HG02623 (cell line): ENCODE results near the gene PRDM13.
"Not testable (repeated sequence)": the region's sequence is repeated elsewhere in the genome, so short reads cannot be mapped to it uniquely, and the experiment has no call there.

Experiments
- ATAC-seq: cut with Tn5 transposase; IDR thresholded peaks from one replicate; pipeline ENCODE4 v1.9.1; 2021; ENCODE audit warnings: moderate library complexity; ENCODE audit not compliant: unreplicated experiment

Gene PRDM13

DNA sequence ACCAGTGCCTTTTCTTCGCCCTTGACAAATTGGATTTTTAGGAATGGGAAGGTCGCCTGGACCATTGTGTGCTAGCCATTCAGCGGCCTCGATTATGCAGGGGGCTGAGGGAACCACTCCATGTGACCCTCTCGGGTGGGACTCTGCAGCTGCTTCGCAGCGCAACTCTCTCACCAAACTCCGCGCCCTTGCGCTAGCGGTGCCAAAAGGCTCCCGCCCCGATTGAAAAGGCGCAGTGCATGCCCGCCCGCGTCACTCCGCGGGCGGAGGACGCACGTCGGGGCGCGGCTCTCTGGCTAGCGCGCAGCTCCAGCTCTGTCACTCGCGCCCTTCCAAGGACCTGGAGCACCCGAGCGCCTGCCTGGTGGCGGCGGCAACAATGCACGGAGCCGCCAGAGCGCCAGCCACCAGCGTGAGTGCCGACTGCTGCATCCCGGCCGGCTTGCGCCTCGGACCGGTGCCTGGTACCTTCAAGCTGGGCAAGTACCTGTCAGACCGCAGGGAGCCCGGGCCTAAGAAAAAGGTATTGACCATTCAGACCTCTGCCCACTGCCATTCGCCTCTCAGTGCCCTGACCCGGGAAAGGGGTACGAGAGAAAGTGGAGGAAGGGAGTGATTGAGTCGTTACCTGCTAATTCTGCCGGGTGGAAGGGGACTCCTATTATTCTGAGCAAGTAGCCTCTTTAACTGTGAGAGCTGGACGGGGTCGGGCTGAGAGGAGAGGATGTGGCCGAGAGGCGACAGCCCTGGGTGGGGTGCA, at the start of gene PRDM13:
PRDM13 (plus strand) TSS at position 178 of the 760 bp plus-strand sequence; CDS start at position 380, 202 bp downstream.
- no peak for ATAC-seq

DNA sequence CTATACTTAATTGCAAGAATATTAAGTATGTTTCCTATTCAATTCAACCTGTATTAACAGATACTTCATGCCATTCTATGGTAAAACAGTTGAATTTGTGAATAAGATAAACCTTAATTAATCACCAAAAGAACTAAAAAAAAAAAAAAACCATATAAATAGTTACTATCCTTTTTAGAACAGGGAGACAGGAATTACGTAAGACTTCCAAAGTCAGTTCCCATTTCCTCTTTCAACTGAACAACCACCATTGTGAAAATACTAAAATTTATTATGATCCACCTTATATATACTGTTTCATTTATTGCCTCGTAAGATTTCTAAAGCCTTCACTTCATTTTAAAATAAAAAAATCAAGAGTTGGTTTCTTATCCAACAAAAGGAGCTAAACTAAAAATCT, 47.6 kb upstream of the PRDM13 start:
- no peak for ATAC-seq

DNA sequence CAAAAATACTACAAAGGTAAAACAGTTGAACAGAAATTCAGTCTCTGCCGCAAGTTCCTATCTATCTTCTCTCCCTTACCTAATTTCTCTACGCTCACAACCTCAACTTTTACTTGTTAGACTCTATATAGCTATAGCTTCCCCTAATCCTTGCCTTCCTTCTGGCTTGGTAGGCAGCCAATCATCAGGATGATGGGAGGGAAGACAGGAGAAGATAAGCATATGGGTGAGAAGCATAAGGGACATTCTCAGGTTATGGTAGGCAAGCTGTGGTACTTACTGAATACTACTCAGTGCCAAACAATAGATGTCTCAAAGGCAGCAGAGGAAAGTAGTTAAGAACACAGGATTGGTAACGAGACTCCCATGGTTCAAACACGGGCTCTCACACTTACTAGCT, 46.0 kb upstream of the PRDM13 start:
- no peak for ATAC-seq

DNA sequence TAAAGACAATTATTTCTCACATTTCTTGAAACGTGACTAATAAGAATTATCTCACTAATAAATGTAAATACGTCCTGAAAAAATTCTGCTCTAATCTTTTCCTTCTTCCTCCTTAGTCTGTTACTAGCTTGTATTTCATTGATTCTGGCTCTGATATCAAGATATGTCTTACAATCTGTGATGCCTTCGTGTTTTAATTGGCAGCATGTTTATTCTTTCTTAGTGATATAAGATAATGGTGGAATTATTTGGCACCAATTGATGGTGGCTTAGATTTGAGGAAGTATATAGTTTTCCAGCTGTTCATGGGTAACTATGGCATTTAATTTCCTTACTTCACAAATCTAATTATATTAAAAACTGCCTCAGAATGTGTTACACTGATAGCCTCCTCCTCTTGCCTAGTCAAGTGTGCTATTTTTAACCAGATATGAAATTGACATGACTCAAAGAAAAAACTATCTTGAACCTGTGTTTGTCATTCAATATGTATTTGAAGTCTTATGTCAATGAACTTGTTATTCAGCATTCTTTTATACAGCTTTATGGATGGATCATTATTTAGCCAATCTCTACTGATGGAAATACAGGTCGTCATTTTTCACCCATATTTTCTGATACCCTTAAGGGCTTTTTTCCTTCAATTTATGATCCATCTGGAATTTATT, 43.4 kb upstream of the PRDM13 start:
- ATAC-seq = no peak

DNA sequence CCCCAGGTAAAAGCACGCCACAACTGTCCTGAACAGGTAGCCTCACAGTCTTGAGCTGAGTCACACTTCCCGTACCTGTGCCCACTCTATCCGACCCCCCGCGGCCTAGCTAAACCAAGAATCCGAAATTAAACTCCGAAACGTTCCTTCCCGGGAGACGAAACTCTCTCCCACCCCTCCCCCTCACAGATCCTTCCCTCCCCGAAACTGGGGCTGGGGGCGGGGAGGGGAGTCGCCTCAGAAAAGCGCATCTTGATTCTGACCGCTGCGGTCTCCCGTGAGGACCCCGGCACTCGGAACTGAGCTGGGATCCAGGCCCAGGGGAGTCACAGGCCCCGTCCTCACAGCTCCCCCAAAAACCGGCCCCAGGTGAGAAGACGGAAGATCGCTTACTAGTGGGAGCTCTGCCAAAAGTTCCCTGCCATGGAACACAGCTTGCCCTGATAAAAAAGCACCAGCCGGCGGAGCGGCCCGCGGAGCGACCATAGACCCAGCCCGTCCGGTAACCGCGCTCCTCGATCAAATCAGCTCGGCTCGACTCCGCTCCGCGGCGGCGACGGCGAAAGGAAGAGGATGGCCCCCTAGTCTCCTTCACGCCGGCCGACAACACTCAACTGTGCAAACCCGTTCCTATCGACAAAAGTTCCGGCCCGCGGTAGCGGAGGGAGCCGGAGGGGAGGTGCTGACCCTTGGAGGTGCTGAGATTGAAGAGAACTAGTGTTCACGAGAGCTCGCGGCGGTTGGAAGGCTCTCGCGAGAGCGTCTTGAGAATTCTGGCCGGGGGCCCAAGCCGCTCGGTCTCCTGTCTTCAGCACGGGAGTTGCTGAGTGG, 38.3 kb upstream of the PRDM13 start, which contains the start of gene CCNC:
CCNC (minus strand) TSS at position 558 of the 831 bp plus-strand sequence; CDS start at position 425, 133 bp downstream.
- peak; percentile 97 for ATAC-seq

DNA sequence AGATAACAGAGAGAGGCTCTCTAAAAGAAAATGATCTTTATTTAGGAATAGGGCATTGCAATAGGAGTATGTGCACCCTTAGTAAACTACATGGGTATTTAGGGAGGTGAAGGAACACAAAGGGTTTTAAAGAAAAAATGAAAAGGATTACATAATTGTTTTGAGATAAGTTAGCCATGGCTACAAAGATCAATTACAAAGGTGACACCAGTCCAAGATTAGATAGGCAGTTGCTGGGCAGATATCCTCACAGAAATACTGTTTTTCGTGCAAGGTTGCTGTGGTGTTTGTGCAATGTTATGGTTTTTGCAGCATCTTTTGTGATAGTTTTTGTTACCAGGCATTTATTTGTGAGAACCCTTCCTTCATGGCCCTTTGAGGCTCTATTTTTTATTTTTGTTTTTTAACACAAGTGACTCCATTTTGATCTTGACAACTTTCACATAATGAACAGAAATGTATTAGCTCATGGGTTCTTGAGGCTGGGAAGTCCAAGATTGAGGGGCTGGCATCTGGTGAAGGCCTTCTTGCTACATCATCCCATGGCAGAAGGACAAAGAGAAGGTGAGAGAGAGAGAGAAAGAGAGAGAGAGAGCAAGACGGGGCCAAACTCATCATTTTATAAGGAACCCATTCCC, 32.5 kb upstream of the PRDM13 start:
- no peak for ATAC-seq

DNA sequence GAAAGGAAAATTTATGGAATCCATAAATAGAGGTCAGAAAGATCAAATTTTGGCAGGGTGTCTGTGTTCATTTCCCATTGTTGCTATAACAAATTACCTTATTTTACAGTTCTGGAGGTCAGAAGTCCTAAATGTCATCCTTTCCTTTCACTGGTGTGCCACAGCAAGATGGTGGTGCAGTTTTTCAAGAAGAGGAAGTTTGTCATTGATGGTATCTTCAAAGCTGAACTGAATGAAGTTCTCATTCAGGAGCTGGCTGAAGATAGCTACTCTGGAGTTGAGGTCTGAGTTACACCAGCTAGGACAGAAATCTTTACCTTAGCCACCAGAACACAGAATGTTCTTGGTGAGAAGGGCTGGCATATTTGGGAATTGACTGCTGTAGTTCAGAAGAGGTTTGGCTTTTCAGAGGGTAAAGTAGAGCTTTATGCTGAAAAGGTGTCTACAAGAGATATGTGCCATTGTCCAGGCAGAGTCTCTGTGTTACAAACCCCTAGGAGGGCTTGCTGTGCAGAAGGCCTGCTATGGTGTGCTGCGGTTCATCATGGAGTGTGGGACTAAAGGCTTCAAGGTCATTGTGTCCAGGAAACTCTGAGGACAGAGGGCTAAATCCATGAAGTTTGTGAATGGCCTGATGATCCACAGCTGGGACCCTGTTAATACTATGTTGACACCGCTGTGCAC, 30.9 kb upstream of the PRDM13 start:
- no peak for ATAC-seq

DNA sequence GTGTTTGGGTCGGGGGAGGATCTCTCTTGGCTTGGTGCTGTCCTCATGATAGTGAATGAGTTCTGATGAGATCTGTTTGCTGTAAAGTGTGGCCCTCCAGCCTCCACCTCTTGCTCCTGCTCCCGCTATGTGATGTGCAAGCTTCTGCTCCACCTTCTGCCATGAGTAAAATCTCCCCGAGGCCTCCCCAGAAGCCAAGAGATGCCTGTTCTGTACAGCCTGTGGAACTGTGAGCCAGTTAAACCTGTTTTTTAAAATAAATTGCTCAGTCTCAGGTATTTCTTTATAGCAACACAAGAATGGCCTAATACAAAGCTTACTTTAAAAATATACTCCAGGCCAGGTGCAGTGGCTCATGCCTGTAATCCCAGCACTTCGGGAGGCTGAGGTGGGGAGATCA, 26.9 kb upstream of the PRDM13 start:
- no peak for ATAC-seq

DNA sequence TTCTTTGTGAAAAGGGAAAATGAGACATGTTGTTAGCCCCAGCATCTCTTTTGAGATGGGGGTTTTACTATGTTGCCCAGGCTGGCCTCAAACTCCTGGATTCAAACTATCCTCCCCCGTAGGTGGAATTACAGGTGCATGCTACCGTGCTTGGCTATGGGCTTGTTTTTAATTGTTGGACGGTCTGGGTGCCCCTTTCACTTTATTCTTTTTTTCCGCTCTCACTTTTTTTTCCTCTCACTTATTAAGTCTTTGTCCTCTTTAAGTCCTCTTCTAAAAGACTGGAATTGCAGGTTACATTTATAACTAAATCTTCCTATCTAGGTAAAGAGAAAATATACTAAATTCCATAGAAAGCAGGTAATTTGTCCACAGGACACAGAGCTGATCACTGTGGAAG, 18.8 kb upstream of the PRDM13 start:
- ATAC-seq = no peak

DNA sequence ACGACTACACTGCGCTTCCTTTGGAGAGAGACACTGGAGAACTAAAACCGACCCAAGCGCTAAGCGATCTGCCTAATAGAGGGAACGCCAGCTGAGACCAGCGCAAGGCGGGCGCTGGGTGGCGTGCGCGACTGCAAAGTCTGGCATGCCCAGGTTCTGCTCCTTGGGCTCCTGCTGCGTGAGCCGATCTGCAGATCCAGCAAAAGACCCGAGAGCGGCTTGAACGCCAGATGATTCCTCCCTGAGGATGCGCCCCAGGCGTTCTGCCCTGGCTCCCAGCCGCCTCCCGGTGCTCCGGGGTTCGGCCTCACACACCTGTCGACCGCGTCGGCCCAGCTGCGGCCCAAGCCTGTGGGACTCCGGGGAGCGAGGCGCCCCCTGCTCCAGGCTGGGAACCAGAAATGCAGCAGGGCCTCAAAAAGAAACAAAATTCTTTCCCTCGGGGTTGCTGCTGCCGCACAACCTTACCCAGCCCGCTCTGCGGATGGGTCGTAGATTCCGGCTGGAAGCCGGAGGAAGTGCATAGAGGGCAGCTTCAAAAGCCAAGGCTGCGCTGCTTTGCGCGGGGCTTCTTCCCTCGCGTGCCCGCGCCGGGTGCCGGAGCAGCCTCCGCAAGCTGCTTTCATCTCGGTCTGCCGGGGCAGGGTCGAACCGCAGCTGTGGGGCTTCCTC, 17.9 kb upstream of the PRDM13 start:
- ATAC-seq = peak; percentile 91

DNA sequence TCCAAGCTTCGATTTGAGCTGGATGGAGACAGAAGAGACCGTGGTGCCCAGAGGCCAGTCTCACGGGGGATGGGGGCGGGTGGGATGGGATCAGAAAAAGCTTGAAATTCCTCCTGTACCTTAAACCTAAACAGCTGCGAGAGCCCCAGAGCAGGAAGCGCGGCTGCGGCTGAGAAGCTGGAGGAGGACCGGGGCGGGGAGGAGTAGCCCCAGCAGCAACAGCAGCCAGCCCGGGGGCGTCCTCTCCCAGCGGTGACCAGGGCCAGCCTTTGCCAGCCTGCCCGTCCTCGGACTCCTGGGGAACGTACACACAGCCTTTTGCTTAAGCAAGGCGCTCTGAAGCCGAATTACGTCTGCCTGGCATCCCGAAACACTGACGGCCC, 17.4 kb upstream of the PRDM13 start:
- peak; percentile 27 for ATAC-seq

DNA sequence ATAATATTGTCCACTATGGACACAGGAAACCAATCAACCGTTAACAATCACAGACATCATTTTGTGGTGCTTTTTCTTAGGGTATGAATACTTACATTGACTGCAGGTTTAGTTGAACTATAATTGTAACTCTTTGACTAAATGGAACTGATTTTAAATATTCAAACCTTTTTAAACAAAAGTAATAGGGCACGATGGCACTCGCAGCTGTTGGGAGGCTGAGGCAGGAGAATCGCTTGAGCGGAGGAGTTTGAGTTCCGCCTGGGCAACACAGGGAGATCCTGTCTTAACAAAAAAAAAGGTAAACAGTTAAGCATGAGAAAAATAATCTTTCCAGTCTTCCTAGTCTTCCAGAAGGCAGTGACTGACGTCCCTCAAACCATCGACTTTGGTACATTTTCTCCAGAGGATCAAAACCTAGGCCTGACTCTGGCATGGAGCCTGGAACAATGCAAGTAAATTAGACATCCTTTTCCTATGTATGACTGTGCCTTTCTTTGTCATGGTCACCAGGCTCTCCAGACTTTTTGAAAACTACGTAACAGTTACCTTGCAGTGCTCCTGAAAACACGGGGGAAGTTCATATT, 16.6 kb upstream of the PRDM13 start:
- no peak for ATAC-seq

DNA sequence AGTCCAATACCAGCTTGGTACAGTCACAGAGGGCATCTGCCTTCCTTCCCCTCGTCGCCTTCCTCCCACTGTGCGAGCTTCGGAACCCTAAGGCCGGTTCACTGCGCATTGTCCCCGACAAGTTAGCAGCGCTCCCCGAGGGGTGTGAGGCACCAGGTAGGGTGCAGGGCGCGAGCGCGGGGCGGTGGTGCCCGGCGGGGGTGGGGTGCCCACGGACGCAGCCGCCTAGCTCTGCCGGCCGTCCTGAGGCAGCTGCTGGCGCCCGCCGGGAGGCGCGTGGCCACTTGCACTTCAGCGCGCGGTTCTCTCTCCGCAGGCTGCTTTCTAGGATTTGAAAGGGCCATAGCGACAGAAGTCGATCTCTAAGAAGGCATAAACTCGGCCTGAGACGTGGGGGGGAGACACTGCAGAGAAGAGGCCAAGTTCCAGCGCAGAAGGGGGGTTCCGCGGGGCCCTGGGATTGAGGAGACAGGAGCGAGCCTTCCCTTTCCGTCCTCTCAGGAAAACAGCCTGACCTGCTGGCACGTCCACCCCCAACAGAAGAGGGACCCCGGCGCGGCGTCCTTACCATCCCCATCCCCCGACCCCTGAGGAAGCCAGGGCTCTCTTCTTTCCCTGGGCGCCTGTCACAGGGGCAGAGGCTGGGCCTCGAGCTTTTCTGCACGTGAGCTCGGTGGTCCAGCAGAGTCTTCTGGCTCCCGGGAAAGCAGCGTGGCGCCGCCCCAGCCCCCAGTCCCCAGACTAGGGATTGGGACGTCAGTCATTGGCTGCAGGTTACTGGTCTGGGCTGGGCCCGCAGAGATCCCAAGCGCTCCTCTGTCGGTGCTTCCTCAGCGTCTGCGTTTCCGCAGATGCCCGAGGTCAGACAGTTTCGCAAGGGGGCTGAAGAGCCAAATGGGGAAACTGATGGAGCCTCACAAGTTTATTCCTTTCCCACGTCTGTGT, 15.6 kb upstream of the PRDM13 start:
- ATAC-seq = no peak

DNA sequence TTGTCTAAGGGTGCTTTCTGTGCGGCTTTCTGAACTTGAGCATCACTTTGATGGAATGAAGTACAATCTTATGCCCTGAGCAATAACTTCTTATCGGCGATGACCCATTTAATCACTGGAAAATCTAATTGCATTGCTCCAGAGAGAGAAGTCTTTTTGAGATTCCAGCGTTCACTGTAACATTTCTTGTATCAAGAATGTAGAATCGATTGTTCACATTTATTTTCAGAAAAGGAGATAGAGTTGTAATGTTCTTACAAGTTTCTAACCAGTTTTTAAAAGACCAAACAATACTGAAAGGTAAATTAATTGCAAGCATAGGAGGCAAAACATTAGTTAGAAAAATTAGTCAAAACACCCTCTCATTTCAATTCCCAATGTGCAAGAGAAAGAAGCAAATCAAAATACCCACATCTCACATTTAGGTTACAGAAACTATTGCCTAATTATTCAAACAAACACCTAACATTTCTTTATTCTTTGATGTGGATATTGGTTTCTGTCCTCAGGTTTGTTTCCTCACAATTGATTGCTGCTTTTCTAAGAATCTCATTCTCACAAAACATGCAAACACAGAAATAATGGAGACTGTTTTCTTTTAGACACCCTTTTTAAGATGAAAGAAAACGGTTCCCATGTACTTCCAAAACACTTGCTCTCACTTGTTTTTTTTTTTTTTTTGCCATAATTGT, 14.8 kb upstream of the PRDM13 start:
- ATAC-seq = no peak

DNA sequence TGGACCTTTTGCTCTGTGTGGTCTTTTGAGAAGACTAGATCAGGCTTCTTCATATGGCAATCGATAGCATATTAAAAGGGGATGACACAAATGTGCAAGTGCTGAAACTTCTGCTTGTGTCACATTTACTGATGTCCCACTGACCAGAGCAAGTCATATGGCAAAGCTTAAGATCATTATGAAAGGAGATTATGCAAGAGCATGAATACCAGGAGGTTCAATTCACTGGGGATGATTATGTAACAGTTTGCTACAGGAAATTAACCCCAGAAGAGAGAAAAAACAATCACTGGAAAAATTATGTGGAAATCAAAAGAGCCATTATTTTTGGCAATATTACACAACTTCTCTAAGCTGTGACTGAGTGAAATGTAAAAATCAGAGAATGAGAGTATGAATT, 13.7 kb upstream of the PRDM13 start:
- ATAC-seq = no peak

DNA sequence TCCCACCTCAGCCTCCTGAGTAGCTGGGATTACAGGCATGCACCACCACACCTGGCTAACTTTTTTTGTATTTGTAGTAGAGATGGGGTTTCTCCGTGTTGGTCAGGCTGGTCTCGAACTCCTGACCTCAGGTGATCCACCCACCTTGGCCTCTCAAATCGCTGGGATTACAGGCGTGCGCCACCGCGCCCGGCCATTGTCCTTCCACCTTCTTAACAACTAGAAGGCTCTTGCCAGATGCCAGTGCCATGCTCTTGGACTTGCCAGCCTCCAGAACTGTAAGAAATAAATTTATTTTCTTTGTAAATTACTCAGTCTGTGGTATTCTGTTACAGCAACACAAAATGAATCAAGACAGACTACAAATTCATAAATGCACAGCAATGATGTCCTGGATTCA, 11.9 kb upstream of the PRDM13 start:
- ATAC-seq = not testable (repeated sequence)

DNA sequence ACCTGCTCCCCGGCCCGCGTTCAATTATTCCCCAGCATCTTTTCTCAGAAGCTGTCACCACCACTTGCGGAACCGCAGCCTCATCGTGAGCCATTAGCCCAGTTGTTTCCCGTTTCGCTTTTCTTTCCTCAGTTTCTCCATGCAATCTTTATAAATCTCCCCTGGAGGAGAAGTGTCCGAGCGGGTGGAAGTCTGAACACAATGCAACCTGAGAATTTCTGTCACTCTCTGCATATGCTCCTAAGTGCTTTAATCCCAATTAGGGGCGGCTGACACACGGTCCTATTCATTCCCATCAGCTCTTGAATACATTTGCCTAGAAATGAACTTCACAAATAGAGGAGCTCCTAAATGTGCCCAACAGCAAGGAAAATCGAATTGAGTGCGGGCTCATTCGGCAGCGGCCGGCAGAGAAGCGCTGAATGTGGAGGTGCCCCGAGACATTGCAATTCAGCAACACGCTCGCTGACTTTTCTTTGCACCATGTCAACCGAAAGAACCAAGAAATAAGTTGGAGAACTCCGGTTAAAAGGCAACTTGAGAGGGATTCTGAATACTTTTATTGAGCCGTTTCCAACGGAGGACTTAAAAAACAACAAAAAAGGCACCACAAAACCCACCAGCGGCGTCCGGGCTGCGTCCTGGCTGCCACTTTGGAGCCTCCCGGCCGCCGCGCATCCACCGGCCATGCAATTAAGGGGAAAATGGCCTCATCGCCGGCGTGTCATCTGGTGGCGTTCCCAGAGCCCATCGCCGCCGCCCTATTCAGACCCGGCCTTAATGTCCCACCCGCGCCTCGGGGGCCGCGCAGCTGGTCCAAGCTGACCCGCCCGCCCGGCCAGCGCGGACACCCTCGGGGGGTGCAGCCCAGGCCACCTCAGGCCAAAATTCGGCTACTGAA, 3.9 kb upstream of the PRDM13 start:
- ATAC-seq = no peak
